NCI-H1436 treated with DMSO at 0.1 percent for 48 hours (cell line): ENCODE results near the gene SCAI.
"Not testable (repeated sequence)": the region's sequence is repeated elsewhere in the genome, so short reads cannot be mapped to it uniquely, and the experiment has no call there.

ENCODE experiments used
- DNase-seq: peaks from one replicate; lab custom pipeline; 2025; lab: John Stamatoyannopoulos, UW

Gene SCAI

GRCh38 chr9:125106285-125106893 lies 36.9 kb downstream of the SCAI start:
- DNase-seq: no peak

GRCh38 chr9:125103770-125104460 lies 39.4 kb downstream of the SCAI start:
- DNase-seq: no peak

- DNase-seq: no peak
Measured at GRCh38 chr9:125103021-125103420, 40.3 kb downstream of the SCAI start.

GRCh38 chr9:125100822-125101221 lies 42.5 kb downstream of the SCAI start:
- no peak for DNase-seq

- DNase-seq: no peak
Measured at GRCh38 chr9:125099816-125100215, 43.5 kb downstream of the SCAI start.

- no peak for DNase-seq
Measured at GRCh38 chr9:125095821-125096443, 47.4 kb downstream of the SCAI start.

GRCh38 chr9:125091121-125091520 lies 52.2 kb downstream of the SCAI start:
- no peak for DNase-seq

- DNase-seq: no peak
Measured at GRCh38 chr9:125089331-125089730, 54.0 kb downstream of the SCAI start.

- no peak for DNase-seq
Measured at GRCh38 chr9:125088752-125089151, 54.6 kb downstream of the SCAI start.

GRCh38 chr9:125085703-125086477 lies 57.4 kb downstream of the SCAI start:
- DNase-seq: peak; percentile 14

GRCh38 chr9:125082197-125082596 lies 61.1 kb downstream of the SCAI start:
- not testable (repeated sequence) for DNase-seq

- DNase-seq: not testable (repeated sequence)
Measured at GRCh38 chr9:125080797-125081196, 62.5 kb downstream of the SCAI start.

- no peak for DNase-seq
Measured at GRCh38 chr9:125079931-125080330, 63.4 kb downstream of the SCAI start.

GRCh38 chr9:125075997-125076396 lies 67.3 kb downstream of the SCAI start:
- no peak for DNase-seq

- no peak for DNase-seq
Measured at GRCh38 chr9:125074976-125075375, 68.4 kb downstream of the SCAI start.

GRCh38 chr9:125066839-125067619 lies 76.3 kb downstream of the SCAI start:
- no peak for DNase-seq

- DNase-seq: no peak
Measured at GRCh38 chr9:125061391-125061790, 81.9 kb downstream of the SCAI start.

- DNase-seq: no peak
Measured at GRCh38 chr9:125049212-125050049, 93.9 kb downstream of the SCAI start.

GRCh38 chr9:125043631-125044030 lies 99.7 kb downstream of the SCAI start:
- no peak for DNase-seq

GRCh38 chr9:125043148-125043547 lies 100.2 kb downstream of the SCAI start:
- no peak for DNase-seq

GRCh38 chr9:125038166-125038565 lies 105.2 kb downstream of the SCAI start:
- no peak for DNase-seq
